Measurements from ENCODE around the gene MROH8. TPM values are rescaled to one million over a fixed set of nuclear protein-coding genes. Genes with fewer than 3 reads are reported as not detected.
"Not testable (repeated sequence)": the region's sequence is repeated elsewhere in the genome, so short reads cannot be mapped to it uniquely, and the experiment has no call there.

MROH8 gene
- total and polyA plus RNA-seq, 2 donors from 2014 or later: 2.4 to 4.4 TPM

DNA sequence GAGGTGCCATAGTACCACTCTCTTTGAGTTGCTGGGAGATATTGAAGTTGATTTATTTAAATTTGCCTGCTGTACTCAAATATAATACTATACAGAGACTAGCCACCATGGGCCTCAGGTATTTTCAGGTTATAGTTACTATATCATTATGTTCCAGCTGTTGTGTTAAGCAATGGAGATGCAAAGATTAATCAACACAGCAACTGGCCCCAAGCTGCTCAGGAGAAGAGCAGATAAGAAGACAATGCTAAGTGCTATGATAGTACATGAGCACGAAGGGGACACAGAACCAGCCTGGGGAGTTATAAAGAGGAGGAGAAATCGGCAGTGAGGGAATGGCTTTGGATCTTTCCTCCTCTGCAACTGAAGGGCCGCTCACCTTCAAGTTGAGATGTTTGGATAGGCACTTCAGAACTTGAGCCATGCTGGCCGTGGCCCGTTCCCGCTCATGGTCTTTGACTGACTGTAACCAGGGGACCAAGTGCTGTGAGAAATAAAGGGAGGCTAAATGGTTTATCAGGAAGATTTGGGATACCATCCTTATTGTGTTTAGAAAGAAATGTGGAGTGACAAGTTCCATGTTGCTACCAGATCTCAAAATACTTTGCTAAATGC, 24.6 kb downstream of the MROH8 start:
- no peak overlapping the region for H3K9ac ChIP-seq (ENCODE audit: low read length in 3 of 3)
- no peak overlapping the region for H3K4me3 ChIP-seq (ENCODE audit: low read length in 3 of 3)
- no peak overlapping the region for H3K27ac ChIP-seq (ENCODE audit: low read depth in 2 of 2, low read length in 2 of 2)
- no peaks in the 10 kb centered on the region for H3K9me3 ChIP-seq (ENCODE audit: control insufficient read depth in 2 of 3, insufficient read depth in 1 of 3, low read length in 3 of 3)
- no peak for DNase-seq
- no peaks in the 10 kb centered on the region for H3K36me3 ChIP-seq (ENCODE audit: control insufficient read depth in 2 of 3, insufficient read depth in 3 of 3, low read length in 3 of 3)
- intact Hi-C loops (cut with DNase I): no loop called here
- peaks cover 0 to 3% (median 0%) of the 10 kb centered on the region in 3 donors for H3K4me1 ChIP-seq (ENCODE audit: control insufficient read depth in 2 of 3, insufficient read depth in 2 of 3, low read depth in 1 of 3, low read length in 3 of 3)
- no peak for FAIRE-seq
- TF ChIP-seq, protein P1, sequence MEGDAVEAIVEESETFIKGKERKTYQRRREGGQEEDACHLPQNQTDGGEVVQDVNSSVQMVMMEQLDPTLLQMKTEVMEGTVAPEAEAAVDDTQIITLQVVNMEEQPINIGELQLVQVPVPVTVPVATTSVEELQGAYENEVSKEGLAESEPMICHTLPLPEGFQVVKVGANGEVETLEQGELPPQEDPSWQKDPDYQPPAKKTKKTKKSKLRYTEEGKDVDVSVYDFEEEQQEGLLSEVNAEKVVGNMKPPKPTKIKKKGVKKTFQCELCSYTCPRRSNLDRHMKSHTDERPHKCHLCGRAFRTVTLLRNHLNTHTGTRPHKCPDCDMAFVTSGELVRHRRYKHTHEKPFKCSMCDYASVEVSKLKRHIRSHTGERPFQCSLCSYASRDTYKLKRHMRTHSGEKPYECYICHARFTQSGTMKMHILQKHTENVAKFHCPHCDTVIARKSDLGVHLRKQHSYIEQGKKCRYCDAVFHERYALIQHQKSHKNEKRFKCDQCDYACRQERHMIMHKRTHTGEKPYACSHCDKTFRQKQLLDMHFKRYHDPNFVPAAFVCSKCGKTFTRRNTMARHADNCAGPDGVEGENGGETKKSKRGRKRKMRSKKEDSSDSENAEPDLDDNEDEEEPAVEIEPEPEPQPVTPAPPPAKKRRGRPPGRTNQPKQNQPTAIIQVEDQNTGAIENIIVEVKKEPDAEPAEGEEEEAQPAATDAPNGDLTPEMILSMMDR (IDR thresholded peaks at IDR 0.05; ENCODE audit: borderline replicate concordance, extremely low read depth, insufficient read depth): no peak
- H3K27me3 ChIP-seq (ENCODE audit: control insufficient read depth, insufficient read depth, low read length): no peaks in the 10 kb centered on the region

DNA sequence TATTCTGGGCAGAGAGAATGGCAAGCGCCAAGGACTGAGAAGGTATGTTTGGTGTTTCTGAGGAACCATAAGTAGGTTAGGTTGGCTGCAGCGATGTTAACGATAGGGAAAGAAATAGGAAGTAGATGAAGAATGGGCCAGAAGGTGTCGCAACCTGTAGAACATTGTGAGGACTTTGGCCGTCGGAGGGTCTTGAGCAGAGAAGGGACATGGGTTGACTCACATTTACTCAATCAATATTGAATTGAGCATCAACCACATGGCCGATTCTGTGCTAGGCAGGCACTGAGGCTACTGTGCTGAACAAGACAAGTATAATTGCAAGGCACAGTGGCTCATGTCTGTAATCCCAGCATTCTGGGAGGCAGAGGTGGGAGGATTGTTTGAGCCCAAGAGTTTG, 27.1 kb downstream of the MROH8 start:
- Histone ChIP-seq H3K27ac (ENCODE audit: low read depth in 2 of 2, low read length in 2 of 2) (no peak overlapping the region), H3K4me3 (ENCODE audit: low read length in 3 of 3) (no peak overlapping the region), H3K9ac (ENCODE audit: low read length in 3 of 3) (no peak overlapping the region), H3K4me1 (ENCODE audit: control insufficient read depth in 2 of 3, insufficient read depth in 2 of 3, low read depth in 1 of 3, low read length in 3 of 3) (peaks cover 0 to 3% (median 0%) of the 10 kb centered on the region in 3 donors), H3K36me3 (ENCODE audit: control insufficient read depth in 2 of 3, insufficient read depth in 3 of 3, low read length in 3 of 3) (no peaks in the 10 kb centered on the region), H3K27me3 (ENCODE audit: control insufficient read depth, insufficient read depth, low read length) (no peaks in the 10 kb centered on the region), H3K9me3 (ENCODE audit: control insufficient read depth in 2 of 3, insufficient read depth in 1 of 3, low read length in 3 of 3) (no peaks in the 10 kb centered on the region)
- FAIRE-seq (no peak), DNase-seq (no peak)
- intact Hi-C loops (cut with DNase I): no loop called here
- TF ChIP-seq, protein P1 (IDR thresholded peaks at IDR 0.05; ENCODE audit: borderline replicate concordance, extremely low read depth, insufficient read depth): no peak

DNA sequence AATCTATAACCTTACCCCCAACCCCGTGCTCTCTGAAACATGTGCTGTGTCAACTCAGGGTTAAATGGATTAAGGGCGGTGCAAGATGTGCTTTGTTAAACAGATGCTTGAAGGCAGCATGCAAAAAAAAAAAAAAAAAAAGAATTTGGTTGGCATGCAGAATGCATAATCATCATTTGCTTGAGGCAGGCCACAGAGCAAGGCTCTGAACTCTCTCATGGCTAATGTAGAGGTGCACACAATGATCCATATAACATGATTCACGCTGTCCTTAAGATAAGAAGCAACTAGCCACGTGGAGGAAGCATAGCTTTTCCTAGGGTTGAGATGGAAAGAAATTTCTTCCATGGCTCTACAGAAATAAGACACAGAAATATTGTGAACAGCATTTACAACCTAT, 27.8 kb downstream of the MROH8 start:
- Histone ChIP-seq H3K27ac (ENCODE audit: low read depth in 2 of 2, low read length in 2 of 2) (no peak overlapping the region), H3K36me3 (ENCODE audit: control insufficient read depth in 2 of 3, insufficient read depth in 3 of 3, low read length in 3 of 3) (no peaks in the 10 kb centered on the region), H3K4me1 (ENCODE audit: control insufficient read depth in 2 of 3, insufficient read depth in 2 of 3, low read depth in 1 of 3, low read length in 3 of 3) (peaks cover 0 to 3% (median 0%) of the 10 kb centered on the region in 3 donors), H3K27me3 (ENCODE audit: control insufficient read depth, insufficient read depth, low read length) (no peaks in the 10 kb centered on the region), H3K9me3 (ENCODE audit: control insufficient read depth in 2 of 3, insufficient read depth in 1 of 3, low read length in 3 of 3) (no peaks in the 10 kb centered on the region), H3K9ac (ENCODE audit: low read length in 3 of 3) (no peak overlapping the region), H3K4me3 (ENCODE audit: low read length in 3 of 3) (no peak overlapping the region)
- intact Hi-C loops (cut with DNase I): no loop called here
- TF ChIP-seq, protein P1 (IDR thresholded peaks at IDR 0.05; ENCODE audit: borderline replicate concordance, extremely low read depth, insufficient read depth): no peak
- FAIRE-seq (no peak), DNase-seq (no peak)

DNA sequence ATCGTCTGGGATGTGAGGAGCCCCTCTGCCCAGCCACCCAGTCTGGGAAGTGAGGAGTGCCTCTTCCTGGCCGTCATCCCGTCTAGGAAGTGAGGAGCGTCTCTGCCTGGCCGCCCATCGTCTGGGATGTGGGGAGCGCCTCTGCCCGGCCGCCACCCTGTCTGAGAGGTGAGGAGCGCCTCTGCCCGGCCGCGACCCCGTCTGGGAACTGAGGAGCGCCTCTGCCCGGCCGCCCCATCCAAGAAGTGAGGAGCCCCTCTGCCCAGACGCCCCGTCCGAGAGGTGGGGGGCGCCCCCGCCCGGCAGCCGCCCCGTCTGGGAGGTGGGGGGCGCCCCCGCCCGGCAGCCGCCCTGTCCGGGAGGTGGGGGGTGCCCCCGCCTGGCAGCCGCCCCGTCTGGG, 28.5 kb downstream of the MROH8 start:
- intact Hi-C loops (cut with DNase I); FAIRE-seq; H3K9me3 ChIP-seq (ENCODE audit: control insufficient read depth in 2 of 3, insufficient read depth in 1 of 3, low read length in 3 of 3); H3K9ac ChIP-seq (ENCODE audit: low read length in 3 of 3); H3K36me3 ChIP-seq (ENCODE audit: control insufficient read depth in 2 of 3, insufficient read depth in 3 of 3, low read length in 3 of 3); H3K4me1 ChIP-seq (ENCODE audit: control insufficient read depth in 2 of 3, insufficient read depth in 2 of 3, low read depth in 1 of 3, low read length in 3 of 3); DNase-seq; H3K27me3 ChIP-seq (ENCODE audit: control insufficient read depth, insufficient read depth, low read length); H3K27ac ChIP-seq (ENCODE audit: low read depth in 2 of 2, low read length in 2 of 2); H3K4me3 ChIP-seq (ENCODE audit: low read length in 3 of 3): not testable (repeated sequence)

Measured in kidney (tissue), 14 donors.